GM21723 (cell line): Measurements from ENCODE around the gene CYB561D1.

Experiments used
- ATAC-seq: cut with Tn5 transposase; IDR thresholded peaks from one replicate; pipeline ENCODE4 v1.9.1; 2021; ENCODE audit warnings: mild to moderate bottlenecking, moderate library complexity; ENCODE audit not compliant: unreplicated experiment

CYB561D1 gene

DNA sequence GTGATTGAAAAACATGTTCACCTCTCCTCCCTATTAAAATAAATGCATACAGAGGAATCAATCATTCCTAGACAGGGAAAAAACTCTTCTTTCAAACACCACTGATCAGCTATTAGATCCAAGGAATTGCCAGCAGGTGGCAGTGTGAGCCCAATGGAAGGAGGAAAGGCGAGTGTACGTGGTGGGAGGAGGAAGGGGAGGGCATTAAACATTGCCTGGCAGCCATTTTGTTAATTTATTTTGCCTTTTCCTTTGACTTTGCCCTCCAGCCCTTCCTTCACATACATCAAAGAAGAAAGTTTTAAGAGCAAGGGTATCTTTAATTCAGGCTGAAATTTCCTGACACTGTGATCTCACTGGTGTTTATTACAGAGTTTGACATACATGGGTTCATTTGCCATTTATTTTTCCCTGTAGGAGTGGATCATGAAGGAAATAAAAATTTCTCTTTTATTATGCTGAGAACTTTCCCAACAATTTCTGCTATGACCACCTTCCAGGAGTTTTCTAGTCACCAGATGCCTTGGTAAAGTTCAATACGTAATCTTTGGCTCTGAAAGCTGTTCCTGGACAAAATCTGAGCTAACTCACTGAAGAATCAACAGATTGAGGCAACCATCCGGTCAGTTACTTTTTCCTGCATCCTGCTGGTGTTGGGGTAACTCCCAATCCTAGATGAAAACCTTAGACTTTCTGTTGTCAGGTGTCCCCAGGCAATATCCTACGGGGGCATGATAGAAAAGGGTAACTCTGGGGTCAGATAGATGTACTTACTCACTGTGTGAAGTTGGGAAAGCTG lies 52.6 kb downstream of the CYB561D1 start:
- peak; percentile 48 for ATAC-seq

DNA sequence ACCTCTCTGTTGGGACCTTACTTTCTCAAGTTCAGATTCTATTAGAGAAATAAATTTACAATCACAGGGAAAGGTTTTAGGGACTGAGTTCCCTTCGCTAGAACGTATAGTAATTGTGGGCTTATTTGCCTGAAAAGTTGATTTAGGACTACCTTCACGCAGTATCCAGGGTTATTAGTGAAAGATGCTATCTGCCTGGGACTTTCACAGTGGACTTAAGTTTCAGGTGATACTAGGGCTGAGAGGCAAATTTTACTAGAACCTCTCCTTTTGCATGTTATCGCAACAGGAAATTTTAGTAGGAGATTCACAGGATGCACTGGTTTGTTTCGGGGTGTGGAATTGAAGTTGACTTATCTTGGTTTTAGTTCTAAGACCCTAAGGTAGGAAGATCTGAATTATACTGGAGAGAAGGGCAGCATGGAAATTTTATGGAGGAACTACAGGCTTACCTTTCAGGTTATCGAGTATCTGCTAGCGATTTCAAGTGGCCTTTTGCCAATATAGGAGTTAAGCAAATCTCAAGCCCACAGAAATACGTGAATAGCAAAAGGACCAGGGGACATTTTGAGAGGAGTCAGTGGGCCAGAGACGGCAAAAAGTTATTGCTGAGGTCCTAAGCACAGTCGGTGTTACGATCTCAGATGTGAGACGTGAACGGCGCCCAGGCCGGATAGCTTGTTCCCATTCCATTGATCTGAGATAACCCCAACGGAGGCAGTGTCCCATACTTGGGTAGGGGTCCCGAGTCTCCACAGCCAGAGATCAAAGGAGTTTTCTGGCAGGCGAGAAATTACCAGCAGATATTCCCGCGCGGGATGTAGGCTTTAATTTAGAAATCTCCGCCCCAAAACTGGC lies 53.8 kb downstream of the CYB561D1 start:
- peak; percentile 17 for ATAC-seq

DNA sequence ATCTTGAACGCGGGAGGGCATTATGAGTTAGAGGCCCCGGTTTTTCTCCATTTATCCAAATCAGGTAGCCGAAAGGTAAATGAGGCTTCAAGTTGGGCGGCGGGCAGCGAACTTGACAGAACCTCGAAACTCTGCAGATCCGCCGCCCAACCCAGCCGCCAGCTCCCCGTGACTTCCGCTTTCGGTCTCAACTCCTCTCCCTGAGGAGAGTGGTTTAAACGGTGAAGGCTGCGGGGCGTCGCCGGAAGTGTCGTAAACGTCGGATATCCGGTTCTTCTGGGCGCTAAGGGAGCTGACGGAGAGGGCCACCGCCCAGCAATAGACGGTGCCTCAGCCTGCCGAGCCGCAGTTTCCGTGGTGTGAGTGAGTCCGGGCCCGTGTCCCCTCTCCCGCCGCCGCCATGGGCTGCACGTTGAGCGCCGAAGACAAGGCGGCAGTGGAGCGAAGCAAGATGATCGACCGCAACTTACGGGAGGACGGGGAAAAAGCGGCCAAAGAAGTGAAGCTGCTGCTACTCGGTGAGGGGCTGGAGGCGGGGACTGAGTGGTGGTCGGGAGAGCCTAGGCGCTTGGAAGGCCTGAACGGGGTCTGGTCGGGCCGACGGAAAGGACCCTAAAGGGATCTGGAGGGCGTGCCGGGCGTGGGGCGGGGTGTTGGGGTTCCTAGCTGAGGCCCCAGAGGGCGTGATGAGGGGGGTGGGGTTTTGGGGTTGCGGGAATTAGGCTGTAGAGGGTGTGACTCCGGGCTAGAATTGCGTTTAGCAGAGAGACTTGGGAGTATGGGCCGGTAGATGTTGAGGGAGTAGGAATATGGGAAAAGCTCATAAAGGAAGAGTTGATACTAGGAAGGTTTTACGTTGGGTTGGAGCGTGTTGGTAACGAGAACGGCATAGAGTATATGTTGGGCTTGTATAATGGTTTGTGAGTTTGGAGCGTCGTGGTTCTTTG lies 54.7 kb downstream of the CYB561D1 start, which contains the start of gene GNAI3:
Gene GNAI3, plus strand, starts transcription at position 295 of the 947 bp plus-strand sequence. Its CDS starts 106 bp downstream, at position 401.
- ATAC-seq: peak; percentile 83
